Measurements from ENCODE around the gene OTOP1.
"Not testable (repeated sequence)": the region's sequence is repeated elsewhere in the genome, so short reads cannot be mapped to it uniquely, and the experiment has no call there.

GRCh38 chr4:4142679-4143078 lies 84.0 kb downstream of the OTOP1 start:
- TF ChIP-seq CTCF (IDR thresholded peaks at IDR 0.05 in 4 of 5, conservative IDR thresholded peaks at IDR 0.05 in 1 of 5); POLR2A (IDR thresholded peaks at IDR 0.05): not testable (repeated sequence)
